Pons (tissue), 1 donor: ENCODE data around the gene CEP112.
"Not testable (repeated sequence)": the region's sequence is repeated elsewhere in the genome, so short reads cannot be mapped to it uniquely, and the experiment has no call there.

ENCODE experiments used
- DNase-seq: peaks from one replicate; pipeline ENCODE4 v3.0.0-alpha.2; 2016; ENCODE audit warnings: low spot score

Gene CEP112

DNA sequence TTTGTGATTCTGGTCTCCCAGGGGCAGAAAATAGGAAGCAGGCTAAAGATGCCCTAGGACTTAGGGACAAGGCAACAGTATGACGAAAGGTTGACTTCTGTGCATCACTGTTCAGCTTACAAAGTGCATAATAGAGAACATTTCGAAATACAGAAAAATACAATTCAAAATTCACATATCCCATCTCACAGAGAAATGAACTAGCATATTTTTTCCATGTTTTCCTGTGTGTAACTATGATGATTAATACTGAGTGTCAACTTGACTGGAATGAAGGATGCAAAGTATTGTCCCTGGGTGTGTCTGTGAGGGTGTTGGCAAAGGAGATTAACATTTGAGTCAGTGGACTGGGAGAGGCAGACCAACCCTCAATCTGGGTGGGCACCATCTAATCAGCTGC is 365.4 kb downstream of the CEP112 start:
- DNase-seq, result not testable (repeated sequence)

GRCh38 chr17:65824901-65825300 is 367.0 kb downstream of the CEP112 start:
- no peak for DNase-seq

DNA sequence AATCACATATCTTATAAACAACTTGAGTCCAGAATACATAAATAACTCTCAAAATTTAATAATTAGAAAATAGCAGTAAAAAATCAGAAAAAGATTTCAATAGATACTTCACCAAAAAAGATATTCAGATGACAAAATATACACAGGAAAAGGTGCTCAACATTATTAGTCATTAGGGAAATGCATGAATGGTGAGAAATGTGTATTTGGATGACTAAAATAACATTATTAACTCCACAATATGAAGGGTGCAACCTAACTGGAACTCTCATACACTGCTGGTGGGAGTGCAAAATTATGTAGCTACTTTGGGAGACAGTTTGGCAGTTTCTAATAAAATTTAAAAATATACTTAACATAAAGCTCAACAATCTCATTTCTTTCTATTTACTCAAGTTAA is 368.2 kb downstream of the CEP112 start:
- no peak for DNase-seq

GRCh38 chr17:65820811-65821210 is 371.1 kb downstream of the CEP112 start:
- DNase-seq, result no peak

DNA sequence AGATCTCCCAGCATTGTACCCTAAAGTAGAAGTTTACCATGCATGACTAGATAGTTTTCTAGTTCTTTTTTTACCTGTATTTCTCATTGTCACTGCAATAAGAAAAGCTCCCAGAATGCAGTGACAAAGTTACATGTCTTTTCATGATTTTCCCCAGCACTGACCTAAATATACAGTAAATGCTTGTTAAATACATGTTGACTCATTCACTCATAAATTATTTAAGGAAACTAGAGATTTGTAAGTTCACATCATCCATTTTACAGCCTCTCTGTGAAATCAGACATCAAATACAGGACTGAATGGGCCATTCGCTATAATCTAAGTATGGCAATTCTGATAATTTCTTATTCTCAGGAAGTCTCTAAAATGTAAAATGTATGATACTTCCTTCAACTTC is 371.6 kb downstream of the CEP112 start:
- DNase-seq, result no peak

DNA sequence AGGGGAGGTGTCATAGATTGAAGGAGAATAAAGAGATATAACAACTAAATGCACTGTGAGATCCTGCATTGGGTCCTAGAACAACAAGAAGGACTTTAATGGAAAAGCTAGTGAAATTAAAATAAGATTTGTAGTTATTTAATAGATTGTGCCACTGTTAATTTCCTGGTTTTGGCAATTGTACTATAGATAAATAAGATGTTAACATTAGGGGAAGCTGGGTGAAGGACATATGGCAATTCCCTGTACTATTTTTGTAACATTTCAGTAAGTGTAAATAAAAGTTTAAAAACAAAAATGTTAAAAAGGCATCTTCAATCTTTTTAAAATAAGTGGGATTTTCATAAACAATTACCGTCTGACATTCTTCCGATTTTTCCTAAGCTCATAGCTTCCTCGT is 372.1 kb downstream of the CEP112 start:
- no peak for DNase-seq

- no peak for DNase-seq
Measured at GRCh38 chr17:65817951-65818350, 374.0 kb downstream of the CEP112 start.

DNA sequence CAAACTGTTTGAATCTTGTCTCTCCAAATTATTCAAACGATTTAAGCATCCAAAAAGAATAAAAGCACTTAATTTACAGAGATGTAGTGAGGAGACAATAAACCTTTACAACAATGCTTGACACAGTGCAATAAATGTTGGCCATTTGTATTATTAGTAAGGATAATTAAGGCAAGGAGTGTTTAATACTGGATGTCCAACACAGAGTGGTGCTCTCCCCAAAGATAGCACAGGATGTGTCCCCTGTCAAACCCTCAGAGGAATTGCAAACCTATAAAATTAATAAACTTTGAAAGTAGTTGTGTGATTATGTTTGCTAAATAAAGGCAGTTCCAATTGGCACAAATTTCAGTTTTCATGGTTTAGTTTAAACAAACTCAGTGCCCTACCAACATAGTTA is 377.5 kb downstream of the CEP112 start:
- DNase-seq, result no peak

GRCh38 chr17:65813306-65813705 is 378.6 kb downstream of the CEP112 start:
- DNase-seq, result no peak

- no peak for DNase-seq
Measured at GRCh38 chr17:65811043-65811442, 380.9 kb downstream of the CEP112 start.

- no peak for DNase-seq
Measured at GRCh38 chr17:65809366-65809765, 382.6 kb downstream of the CEP112 start.

- DNase-seq, result not testable (repeated sequence)
Measured at GRCh38 chr17:65808566-65808965, 383.4 kb downstream of the CEP112 start.

DNA sequence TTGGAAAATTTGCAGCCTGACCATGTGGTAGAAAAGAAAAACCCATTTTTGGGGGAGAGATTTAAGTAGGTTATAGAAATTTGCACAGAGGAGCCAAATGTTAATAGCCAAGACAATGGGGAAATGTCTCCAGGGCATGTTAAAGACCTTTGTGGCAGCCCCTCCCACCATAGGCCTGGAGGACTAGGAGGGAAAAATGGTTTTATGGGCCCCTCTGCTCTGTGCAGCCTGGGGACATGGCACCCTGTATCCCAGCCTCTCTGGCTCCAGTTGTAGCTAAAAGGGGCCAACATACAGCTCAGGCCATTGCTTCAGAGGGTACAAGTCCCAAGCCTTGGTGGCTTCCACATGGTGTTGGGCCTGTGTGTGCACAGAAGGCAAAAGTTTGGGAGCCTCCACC is 384.6 kb downstream of the CEP112 start:
- no peak for DNase-seq

- no peak for DNase-seq
Measured at GRCh38 chr17:65801513-65801912, 390.4 kb downstream of the CEP112 start.

DNA sequence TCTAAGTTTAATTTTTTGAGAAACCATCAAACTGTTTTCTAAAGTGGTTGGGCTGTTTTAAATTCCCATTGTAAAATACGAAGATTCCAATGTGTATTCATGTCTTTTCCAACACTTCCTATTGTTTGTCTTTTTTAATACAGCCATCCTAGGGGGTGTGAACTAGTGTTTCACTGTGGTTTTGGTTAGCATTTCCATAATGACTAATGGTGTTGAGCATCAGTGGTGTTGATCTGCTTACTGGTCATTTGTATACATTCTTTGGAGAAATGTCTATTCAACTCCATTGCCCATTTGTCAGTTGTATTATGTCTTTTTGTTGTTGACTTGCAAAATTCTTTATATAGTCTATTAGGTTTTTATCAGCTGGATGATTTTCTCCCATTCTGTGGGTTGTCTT is 391.3 kb downstream of the CEP112 start:
- no peak for DNase-seq

DNA sequence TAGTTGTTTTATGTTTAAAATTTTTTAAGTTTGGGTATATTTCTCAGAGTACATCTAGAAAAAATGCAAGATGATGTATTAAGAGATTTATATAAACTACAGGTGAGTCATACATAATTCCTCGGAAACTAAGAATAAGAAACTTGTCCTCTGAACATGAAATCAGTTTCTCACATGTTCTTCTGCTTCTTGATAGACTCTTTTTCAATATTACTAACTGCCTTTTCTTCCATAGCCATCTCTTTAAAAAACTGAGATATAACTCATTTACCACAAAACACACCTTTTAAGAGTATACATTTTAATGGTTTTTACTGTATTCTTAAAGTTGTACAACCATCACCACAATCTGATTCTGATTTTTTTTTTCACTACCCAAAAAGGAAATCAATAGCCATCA is 392.1 kb downstream of the CEP112 start:
- DNase-seq, result no peak

GRCh38 chr17:65799454-65799853 is 392.5 kb downstream of the CEP112 start:
- DNase-seq, result no peak

- DNase-seq, result no peak
Measured at GRCh38 chr17:65797809-65798208, 394.1 kb downstream of the CEP112 start.

DNA sequence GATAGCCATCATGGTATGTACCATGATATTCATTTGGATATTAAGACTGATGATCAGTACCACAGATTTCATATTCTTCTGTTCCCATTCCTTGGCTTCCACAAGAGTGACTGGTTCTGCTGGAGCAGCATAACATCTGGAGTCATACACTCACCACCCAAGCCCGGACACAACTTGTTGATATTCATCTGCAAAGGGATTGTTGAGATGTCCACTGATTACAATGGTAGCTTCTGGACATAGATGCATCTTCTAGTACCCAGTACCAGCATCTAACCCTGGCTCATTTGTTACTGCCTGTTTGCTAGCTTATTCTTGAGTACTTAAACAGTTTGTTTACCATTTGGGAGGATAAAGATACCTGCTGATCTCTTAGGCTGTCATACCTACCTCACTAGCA is 394.8 kb downstream of the CEP112 start:
- DNase-seq, result no peak

DNA sequence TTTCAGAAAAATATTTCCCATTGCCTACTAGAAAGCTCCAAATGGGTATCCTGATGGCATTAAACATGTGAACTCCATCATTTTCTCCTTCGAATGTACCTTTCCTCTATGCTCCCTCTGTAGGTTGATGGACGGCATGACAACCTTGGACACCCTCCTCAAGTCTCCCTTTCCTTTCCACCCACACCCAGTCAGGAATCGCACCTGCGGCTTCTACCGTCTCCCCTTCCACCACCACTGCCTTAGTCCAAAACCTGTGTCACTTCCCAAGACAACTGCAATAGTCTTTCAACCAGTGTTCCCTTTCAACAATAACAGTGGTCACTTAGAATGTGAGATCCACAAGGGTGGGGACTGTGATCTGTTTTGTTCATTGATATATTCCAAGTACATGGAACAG is 397.4 kb downstream of the CEP112 start:
- DNase-seq, result no peak

GRCh38 chr17:65790241-65790640 is 401.7 kb downstream of the CEP112 start:
- no peak for DNase-seq

GRCh38 chr17:65787503-65787902 is 404.4 kb downstream of the CEP112 start:
- DNase-seq, result no peak

DNA sequence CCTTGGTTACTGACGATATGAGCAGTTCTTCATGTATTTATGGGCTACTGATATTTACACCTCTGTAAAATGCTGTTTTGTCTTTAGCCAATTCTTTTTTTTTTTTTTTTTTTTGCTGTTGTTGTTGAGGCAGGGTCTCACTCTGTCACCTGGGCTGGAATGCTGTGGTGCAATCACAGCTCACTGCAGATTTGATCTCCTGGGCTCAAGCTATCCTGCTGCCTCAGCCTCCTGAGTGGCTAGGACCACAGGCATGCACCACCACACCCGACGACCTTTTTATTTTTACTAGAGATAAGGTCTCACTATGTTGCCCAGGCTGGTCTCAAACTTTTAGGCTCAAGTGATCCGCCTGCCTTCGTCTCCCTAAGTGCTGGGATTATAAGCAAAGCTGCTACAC is 405.5 kb downstream of the CEP112 start:
- no peak for DNase-seq

DNA sequence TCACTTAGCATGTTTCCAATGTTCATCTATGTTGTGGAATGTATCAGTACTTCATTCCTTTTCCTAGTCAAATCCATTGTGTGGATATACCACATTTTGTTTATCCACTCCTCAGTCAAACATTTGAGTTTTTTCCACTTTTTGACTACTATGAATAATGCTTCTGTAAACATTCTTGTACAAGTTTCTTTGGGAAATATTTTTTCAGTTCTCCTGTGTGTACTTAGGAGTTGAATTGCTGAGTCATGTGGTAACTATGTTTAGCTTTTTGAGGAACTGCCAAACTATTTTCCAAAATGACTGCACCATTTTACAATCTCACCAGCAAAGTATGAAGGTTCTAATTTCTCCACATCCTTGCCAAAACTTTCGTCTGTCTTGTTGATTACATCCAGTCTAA is 406.8 kb downstream of the CEP112 start:
- DNase-seq, result peak; percentile 26

GRCh38 chr17:65783845-65784334 is 408.0 kb downstream of the CEP112 start:
- no peak for DNase-seq
